Pancreas (tissue), 10 donors: ENCODE measurements around the gene LSAMP. TPM values are rescaled to one million over a fixed set of nuclear protein-coding genes. Genes with fewer than 3 reads are reported as not detected.

Experiments
- ATAC-seq, 4 donors: fragments of 200-7000 bp; cut with Tn5 transposase; one replicate each; pipeline versions ENCODE4 v1.8.0 to v1.9.1; 2020; ENCODE audit warnings: mild to moderate bottlenecking in 4 of 4, moderate library complexity in 4 of 4
- DNase-seq, 6 donors: peaks; one replicate each; pipeline ENCODE4 v3.0.0-alpha.2; 2020
- FAIRE-seq: peaks from 2 replicates; lab custom pipeline; 2012; peaks lifted over from hg19 to GRCh38; lab: Jason Lieb, UNC
- H3K27ac ChIP-seq, 4 donors: fragments of 200-600 bp; sonication (generic); 1 replicate in 3 of 4; 2 replicates in 1 of 4; pipeline versions ENCODE4 v1.5.0 to v1.8.0; 2020
- H3K27me3 ChIP-seq, 4 donors: fragments of 200-600 bp; one replicate each; pipeline ENCODE4 v1.8.0; 2021
- H3K36me3 ChIP-seq, 3 donors: fragments of 200-600 bp; sonication (generic) in 1 of 3; one replicate each; pipeline versions ENCODE4 v1.5.0 to v1.8.0; 2020 to 2021
- H3K4me1 ChIP-seq, 3 donors: fragments of 200-600 bp; one replicate each; pipeline ENCODE4 v1.8.0; 2021
- H3K4me3 ChIP-seq, 4 donors: fragments of 200-600 bp; sonication (generic) in 2 of 4; one replicate each; pipeline versions ENCODE4 v1.5.0 to v1.8.0; 2020 to 2021
- H3K9me3 ChIP-seq, 4 donors: fragments of 200-600 bp; one replicate each; pipeline ENCODE4 v1.8.0; 2021
- WGBS, 2 donors: extraction: QIAGEN DNeasy Blood & Tissue Kit; methylation state at CpG; one replicate each; pipeline ENCODE4 v1.1.7; 2013; 5-methylcytosine and 5-hydroxymethylcytosine counted together
- intact Hi-C, 3 donors: fragments of 100-400 bp; cut with DNase I; formaldehyde crosslinking; loops; one replicate each; pipeline versions ENCODE4 v1.11.1 to v1.14.2; 2022
- polyA plus RNA-seq, 2 donors: library from polyadenylated mRNA; stranded (reverse); fragments of 200-250 nt; gene quantifications; one replicate each; pipeline ENCODE4 v1.2.3, GENCODE V29; 2013
- total RNA-seq, 6 donors: library from RNA; stranded (reverse); fragmentation: NEBNext Ultra II Directional in 4 of 6; extraction: Animal tissue kit (Norgen Biotek cat#: 25700) in 4 of 6; gene quantifications; one replicate each; pipeline versions ENCODE4 v1.2.1 to v1.2.4, GENCODE V29; 2021 to 2023
- TF ChIP-seq, protein P1 (sequence below), 4 donors: fragments of 200-600 bp; sonication (generic) in 3 of 4; IDR thresholded peaks; one replicate each; pipeline versions ENCODE4 v1.5.0 to v1.8.0; 2021; ENCODE audit warnings: antibody characterized with exemption in 4 of 4
- donor health status: healthy with polysubstance abuse.
- donor health status: DM: no; HTN: no; CAD: no; lungs with moderate emphysema.
- donor health status: DM: no; HTN: no; CAD: no.
- donor health status: control.
- donor health status: control.
- donor health status: Bipolar disorder and iron deficiency.
- donor health status: DM: yes; HTN: yes; CAD: no.
- donor health status: DM: no; HTN: no; CAD: no.
- donor health status: DM: no; HTN: no; CAD: no.
- donor health status: DM: yes; HTN: yes; CAD: no.

The LSAMP gene
- total and polyA plus RNA-seq, 8 donors, result 0.51 to 5.5 (median 1.5) TPM

DNA sequence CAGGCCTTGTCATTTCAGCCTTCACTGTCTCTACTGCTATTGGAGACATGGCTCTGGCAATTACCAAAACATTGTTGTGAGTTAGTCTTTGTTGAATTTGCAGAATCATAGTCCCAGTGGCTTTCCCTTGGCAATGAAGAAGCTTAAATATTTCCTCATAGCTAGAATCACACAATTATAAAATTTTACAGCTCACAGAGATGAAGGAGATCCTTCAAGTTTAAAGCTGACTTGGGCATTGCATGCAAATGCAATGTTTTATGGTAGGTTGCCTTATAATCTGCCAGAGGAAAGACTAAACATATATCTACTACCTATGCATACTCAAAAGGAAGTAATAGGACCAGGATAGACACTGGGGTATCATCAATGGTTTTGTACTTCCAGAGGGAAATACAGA, 90.9 kb downstream of the LSAMP start:
- DNase-seq (no peak), FAIRE-seq (no peak), ATAC-seq (no peak)
- H3K4me1 ChIP-seq, result no peaks in the 10 kb centered on the region
- no peak overlapping the region for H3K4me3 ChIP-seq
- no peaks in the 10 kb centered on the region for H3K36me3 ChIP-seq
- H3K9me3 ChIP-seq, result no peaks in the 10 kb centered on the region
- TF ChIP-seq, protein P1, sequence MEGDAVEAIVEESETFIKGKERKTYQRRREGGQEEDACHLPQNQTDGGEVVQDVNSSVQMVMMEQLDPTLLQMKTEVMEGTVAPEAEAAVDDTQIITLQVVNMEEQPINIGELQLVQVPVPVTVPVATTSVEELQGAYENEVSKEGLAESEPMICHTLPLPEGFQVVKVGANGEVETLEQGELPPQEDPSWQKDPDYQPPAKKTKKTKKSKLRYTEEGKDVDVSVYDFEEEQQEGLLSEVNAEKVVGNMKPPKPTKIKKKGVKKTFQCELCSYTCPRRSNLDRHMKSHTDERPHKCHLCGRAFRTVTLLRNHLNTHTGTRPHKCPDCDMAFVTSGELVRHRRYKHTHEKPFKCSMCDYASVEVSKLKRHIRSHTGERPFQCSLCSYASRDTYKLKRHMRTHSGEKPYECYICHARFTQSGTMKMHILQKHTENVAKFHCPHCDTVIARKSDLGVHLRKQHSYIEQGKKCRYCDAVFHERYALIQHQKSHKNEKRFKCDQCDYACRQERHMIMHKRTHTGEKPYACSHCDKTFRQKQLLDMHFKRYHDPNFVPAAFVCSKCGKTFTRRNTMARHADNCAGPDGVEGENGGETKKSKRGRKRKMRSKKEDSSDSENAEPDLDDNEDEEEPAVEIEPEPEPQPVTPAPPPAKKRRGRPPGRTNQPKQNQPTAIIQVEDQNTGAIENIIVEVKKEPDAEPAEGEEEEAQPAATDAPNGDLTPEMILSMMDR (IDR thresholded peaks at IDR 0.05), result no peak
- intact Hi-C loops, result no loop called here
- no peak overlapping the region for H3K27ac ChIP-seq
- no peaks in the 10 kb centered on the region for H3K27me3 ChIP-seq

DNA sequence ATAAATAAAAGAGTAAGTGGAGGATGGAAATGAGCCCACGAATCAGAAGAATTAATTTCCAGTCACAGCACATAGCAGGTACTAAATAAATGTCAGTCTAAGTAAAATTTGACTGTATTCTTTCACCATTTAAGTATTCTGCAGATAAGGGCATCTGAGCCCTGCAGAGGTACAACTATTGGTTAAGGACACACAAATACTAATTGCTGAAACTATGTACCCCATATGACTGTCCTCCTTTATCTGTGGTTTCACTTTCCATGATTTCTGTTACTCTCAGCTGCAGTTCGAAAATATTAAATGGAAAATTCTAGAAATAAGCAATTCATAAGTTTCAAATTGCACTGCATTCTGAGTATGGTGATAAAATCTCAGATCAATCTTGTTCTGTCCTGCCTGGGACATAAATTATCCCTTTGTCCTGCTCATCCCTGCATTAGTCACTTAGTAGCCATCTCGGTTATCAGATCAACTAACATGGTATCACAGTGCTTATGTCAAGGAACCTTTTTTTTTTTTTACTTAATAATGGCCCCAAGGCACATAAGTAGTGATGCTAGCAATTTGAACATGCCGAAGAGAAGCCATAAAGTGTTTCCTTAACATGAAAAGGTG, 95.1 kb downstream of the LSAMP start:
- no peaks in the 10 kb centered on the region for H3K4me1 ChIP-seq
- TF ChIP-seq, protein P1 (IDR thresholded peaks at IDR 0.05), result no peak
- no peaks in the 10 kb centered on the region for H3K9me3 ChIP-seq
- FAIRE-seq, result no peak
- no peaks in the 10 kb centered on the region for H3K36me3 ChIP-seq
- no peak overlapping the region for H3K4me3 ChIP-seq
- 56 to 60% methylated on average over 4 of the region's 4 CpGs for WGBS, 2 donors
- no peak for ATAC-seq
- intact Hi-C loops, result no loop called here
- no peak overlapping the region for H3K27ac ChIP-seq
- DNase-seq, result no peak
- H3K27me3 ChIP-seq, result no peaks in the 10 kb centered on the region

DNA sequence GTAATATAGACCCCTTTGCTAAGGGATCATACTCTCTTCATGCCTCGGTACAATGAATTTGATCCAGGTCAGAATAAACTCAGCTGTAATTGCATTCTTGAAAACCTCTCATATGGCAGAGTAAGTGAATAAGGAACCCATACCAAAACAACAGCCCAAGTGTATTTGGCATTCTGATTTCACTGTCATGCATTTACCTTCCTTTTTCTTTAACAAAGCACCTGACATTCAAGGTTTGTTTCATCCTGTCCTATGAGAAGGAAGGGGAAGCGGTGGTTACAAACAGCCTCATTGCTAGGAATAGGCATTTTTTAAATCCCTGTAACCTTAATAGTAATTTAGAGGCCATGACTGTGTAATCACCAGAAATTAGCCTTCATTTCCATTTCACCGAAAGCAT, 97.1 kb downstream of the LSAMP start:
- intact Hi-C loops, result no loop called here
- H3K36me3 ChIP-seq, result no peaks in the 10 kb centered on the region
- no peaks in the 10 kb centered on the region for H3K9me3 ChIP-seq
- H3K27me3 ChIP-seq, result no peaks in the 10 kb centered on the region
- no peak overlapping the region for H3K4me3 ChIP-seq
- 78 to 81% methylated on average over 3 of the region's 3 CpGs for WGBS, 2 donors
- H3K4me1 ChIP-seq, result no peaks in the 10 kb centered on the region
- no peak overlapping the region for H3K27ac ChIP-seq
- TF ChIP-seq, protein P1 (IDR thresholded peaks at IDR 0.05), result no peak
- DNase-seq (no peak), ATAC-seq (no peak), FAIRE-seq (no peak)

DNA sequence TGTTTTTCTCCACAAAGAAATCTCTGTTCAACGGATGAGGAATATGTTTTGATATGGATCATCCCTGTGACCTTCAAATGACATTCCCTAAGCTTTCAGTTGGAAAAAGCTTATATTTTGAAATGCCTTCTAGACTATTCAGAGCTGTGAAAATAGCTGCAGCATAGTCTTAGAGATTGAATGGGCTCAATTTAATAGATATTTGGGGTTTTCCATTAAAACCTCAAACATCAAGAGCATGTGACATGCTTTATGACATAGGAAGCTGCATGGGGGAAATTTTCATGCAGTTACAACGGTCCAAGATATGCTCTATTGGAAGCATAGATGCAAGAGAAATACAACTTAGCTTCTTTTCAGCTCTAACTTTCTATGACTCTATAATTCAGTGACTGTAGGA, 102.8 kb downstream of the LSAMP start:
- no peak overlapping the region for H3K27ac ChIP-seq
- ATAC-seq (no peak), FAIRE-seq (no peak), DNase-seq (no peak)
- no peaks in the 10 kb centered on the region for H3K27me3 ChIP-seq
- intact Hi-C loops, result no loop called here
- TF ChIP-seq, protein P1 (IDR thresholded peaks at IDR 0.05), result no peak
- H3K9me3 ChIP-seq, result no peaks in the 10 kb centered on the region
- WGBS, 2 donors, result 56% methylated on average over 2 of the region's 2 CpGs
- no peak overlapping the region for H3K4me3 ChIP-seq
- H3K36me3 ChIP-seq, result no peaks in the 10 kb centered on the region
- H3K4me1 ChIP-seq, result no peaks in the 10 kb centered on the region

DNA sequence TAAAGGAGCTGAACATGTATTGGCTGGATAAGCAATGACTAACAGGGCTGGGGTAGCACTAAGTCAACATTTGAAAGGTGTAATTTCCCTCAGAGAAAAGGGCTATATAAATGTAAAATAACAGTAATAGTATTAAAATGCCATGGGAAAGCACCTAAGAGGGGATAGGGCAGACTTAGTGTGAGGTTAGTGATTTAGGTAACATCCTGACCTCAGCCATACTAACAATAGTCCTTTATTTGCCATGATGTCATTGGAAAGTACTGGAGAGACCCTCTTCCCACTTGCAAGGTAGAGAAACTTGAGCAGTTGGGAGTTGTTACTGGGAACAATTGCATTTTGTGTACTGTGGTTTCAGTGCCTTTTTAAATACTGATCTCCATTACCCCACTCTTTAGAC, 103.4 kb downstream of the LSAMP start:
- H3K27ac ChIP-seq, result no peak overlapping the region
- no peaks in the 10 kb centered on the region for H3K9me3 ChIP-seq
- no peaks in the 10 kb centered on the region for H3K36me3 ChIP-seq
- no peaks in the 10 kb centered on the region for H3K27me3 ChIP-seq
- no peak for ATAC-seq
- intact Hi-C loops, result no loop called here
- TF ChIP-seq, protein P1 (IDR thresholded peaks at IDR 0.05), result no peak
- FAIRE-seq, result no peak
- no peak for DNase-seq
- no peak overlapping the region for H3K4me3 ChIP-seq
- H3K4me1 ChIP-seq, result no peaks in the 10 kb centered on the region
